Right hindlimb (tissue), 1 donor: ENCODE measurements around the gene GPRC5C.
A peak's percentile ranks its signal among the peaks of the same experiment; 100 is the strongest.

Source experiments
- DNase-seq: peaks from one replicate; pipeline ENCODE4 v3.0.0-alpha.2; 2018

Gene GPRC5C

GRCh38 chr17:74453665-74454196 lies 21.8 kb downstream of the GPRC5C start:
- peak; percentile 95 for DNase-seq

DNA sequence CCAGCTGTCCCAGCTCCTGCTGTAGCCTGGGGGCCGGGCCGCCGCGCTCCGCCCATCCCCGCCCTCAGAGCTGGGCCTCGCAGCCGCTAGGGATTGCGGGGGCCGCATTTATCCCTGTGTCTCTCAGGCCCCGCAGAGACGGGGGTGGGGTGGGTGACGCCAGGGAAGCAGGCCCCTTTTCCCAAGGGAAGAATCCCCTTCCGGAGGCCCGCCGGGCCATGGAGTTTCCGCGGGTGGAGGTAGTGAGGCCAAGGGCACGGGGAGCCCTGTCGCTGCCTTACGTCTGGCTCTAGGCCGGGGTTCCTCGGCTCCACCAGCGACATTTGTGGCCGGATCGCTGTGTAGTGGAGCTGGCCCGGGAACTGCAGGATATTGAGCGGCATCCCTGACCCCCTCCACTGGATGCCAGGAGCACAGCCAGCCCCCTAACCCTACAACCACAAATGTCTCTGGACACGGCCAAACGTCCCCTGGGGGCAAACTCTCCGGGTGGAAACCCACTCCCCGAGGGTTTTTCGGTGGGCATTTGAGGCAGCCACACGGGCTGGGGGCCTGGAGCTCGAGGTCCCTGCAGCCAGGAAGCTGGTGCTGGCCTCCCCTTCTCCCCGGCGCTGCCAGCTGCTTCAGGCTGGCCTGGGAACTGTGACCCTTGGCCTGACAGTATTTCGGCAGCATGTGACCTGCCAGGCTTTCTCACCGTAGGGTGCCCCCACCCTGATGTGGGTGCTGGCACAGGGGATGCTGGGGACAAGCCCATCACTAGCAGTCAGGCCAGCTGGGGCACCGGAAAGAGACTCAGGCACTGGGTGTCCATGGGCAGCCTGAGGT lies 22.5 kb downstream of the GPRC5C start:
- no peak for DNase-seq

DNA sequence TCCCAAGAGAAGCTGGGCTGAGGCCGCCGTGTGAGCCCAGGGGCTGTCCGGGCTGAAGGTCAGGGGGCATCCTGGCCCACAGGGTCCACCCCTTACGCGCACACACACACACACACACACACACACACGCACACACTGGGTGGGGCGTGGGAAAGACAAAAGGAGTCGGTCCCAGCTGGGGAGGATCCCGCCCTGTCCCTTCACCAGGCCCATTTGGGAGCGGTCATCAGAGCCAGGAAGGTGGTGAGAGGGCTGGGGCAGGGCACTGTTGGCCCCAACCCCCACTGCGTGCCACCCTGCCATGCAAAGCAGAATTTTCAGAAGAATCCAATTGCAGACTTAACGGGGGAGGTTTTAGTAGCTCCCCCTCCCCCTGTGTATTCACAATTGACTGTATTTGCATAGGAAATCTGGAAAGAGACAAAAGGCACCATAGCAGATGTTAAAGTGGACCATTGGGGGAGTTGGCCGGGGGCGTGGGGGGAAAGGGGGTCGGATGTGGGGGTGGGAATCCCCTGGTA lies 23.2 kb downstream of the GPRC5C start:
- DNase-seq: no peak

DNA sequence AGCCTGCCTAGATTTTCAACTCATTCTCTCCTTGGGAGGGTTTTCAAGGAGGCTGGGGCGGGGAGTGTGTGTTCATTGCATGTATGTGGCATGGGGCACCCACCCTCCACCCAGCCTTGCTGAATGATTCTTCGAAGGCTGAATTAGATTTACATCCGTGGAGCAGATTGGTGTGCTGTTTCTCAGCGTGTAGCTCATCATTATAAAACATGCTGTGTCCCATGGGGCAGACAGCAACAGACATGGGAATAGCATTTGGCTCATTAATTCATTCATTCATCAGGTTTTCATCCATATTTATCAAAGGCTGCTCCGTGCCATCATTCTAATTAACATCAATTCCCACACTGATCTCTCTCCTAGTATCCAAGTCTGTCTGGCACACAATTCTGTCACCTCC lies 23.9 kb downstream of the GPRC5C start:
- no peak for DNase-seq

DNA sequence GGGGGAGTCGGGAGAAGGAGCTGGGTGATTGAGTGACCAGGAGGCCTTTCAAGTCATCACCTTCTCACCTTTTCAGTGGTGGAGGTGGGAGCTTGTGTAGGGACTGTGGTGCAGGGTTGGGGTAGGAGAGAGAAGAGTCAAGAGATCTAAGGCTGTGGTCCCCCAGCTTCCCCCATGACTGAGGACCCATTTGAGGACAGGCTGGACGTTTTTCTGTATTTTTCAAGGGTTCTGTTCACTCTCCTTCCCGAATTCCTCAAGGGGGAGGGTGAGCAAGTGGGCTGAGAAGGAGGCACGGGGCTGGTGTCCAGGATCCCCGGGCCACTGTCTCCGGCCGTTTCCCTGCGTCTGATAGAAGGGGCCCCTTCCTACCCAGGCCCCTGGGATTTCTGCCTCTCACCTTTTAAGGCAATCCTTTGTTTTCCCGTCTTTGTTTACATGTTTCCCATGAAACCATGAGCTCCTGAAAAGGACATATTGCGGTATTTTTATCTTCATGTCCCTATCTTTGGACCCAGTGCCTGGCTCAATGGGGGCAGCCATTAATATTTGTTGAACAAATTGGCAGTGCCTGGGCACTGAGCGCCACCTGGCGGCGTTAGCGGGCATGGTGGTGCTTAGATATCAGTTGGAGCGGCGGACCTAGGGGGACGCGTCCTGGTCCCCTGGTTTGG lies 25.4 kb downstream of the GPRC5C start:
- DNase-seq: peak; percentile 79

DNA sequence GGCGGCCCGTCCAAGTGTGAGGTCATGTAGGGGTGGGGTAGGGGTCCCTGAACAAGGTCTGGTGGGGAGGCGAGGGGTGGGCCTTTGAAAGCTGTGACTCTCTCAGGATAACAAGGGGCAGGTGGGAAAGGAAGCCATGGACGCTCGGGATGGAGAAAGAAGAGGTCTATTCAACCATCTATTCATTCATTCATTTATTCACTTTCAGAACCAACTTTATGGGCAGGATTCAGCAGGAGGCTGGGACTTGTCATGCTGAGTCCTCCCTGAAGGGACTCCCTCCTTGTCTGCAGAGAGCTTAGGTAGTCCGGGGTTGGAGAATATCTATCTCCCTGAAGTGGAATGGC lies 25.9 kb downstream of the GPRC5C start:
- DNase-seq: no peak

- no peak for DNase-seq
Observed at GRCh38 chr17:74458835-74459234, 26.9 kb downstream of the GPRC5C start.

DNA sequence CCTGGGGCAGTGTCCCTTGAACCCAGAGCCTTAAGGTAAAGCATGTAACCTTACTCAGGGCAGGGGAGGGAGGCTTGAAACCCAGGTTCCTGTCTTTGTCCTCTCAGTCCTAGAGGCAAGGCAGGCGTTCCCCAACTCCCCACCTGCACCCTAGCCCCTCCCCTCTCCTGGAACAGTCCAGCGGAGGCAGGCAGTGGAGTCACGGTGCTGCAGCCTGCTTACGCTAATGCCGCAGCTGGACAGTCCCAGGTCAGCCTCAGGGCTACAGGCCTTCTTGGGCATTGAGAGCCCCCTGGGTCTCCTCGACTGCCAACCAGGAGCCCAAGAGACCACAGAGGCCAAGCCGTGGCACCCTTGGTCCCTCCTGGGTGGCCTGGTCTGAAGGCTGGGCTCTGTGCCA lies 27.7 kb downstream of the GPRC5C start:
- DNase-seq: no peak

DNA sequence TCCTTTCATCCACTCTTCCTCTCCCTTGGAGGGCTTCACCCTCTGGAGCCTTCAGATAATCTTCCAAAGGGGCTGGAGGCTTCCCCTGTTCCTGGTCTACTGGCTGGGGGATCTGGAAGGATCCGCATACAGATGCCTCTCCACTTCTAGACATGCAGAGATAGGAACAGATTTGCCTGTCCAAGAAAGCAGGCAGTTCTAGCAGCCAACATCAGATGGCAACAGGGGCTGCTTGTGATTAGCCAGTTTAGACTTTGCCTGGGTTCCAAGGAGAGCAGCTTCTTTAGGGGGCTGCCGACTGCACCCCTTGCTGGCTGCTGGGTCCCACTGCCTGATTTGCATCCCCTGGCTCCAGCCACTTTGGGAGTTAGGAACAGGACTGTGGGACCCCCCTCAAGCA lies 28.4 kb downstream of the GPRC5C start:
- DNase-seq: no peak

- no peak for DNase-seq
Observed at GRCh38 chr17:74460996-74461395, 29.1 kb downstream of the GPRC5C start.

DNA sequence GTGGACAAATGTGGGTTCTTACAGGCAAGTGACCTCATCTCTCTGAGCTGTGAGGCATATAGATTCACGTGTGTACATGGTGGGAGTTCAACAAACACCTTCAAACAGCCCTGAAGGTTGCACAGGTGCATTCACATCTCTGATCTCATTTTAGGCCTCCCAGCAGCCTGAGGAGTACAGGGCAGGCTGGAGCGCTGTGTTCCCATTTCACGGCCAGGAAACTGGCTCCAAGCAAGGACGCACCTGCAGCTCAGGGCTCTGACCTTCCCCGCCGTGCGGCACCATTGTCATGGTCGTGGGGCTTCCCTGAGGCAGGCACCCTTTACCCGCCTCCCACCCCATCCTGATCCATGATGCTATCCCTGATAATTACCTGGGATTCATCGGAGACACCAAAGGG lies 29.7 kb downstream of the GPRC5C start:
- DNase-seq: no peak

- no peak for DNase-seq
Observed at GRCh38 chr17:74464730-74465377, 33.0 kb downstream of the GPRC5C start.

DNA sequence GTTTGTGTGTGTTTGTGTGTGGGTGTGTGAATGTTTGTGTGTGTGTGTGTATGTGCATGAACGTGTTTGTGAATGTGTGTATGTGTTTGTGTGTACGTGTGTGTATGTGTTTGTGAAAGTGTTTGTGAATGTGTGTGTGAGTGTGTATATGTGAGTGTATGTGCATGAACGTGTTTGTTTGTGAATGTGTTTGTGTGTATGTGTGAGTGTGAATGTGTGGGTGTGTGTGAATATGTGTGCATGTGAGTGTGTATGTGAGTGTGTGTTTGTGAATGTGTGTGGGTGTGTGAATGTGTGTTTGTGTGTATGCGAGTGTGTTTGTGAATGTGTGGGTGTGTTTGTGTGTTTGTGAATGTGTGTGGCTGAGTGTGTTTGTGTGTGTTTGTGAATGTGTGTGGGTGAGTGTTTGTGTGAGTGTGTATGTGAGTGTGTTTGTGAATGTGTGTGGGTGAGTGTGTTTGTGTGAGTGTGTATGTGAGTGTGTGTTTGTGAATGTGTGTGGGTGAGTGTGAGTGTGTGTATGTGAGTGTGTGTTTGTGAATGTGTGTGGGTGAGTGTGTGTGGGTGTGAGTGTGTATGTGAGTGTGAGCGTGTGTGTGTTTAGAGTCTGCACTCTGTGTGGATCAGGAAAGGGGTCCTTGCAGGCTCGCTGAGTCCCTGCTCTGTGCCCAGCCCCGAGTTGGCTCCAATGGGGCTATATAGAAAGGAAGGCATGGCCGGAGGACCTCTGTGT lies 33.7 kb downstream of the GPRC5C start:
- no peak for DNase-seq

- peak; percentile 43 for DNase-seq
Observed at GRCh38 chr17:74466111-74466827, 34.4 kb downstream of the GPRC5C start, which contains the start of gene CD300A. Gene CD300A (plus strand): TSS chr17:74466634. CDS start chr17:74466704, 70 bp downstream.

- no peak for DNase-seq
Observed at GRCh38 chr17:74466828-74467184, 34.9 kb downstream of the GPRC5C start.

DNA sequence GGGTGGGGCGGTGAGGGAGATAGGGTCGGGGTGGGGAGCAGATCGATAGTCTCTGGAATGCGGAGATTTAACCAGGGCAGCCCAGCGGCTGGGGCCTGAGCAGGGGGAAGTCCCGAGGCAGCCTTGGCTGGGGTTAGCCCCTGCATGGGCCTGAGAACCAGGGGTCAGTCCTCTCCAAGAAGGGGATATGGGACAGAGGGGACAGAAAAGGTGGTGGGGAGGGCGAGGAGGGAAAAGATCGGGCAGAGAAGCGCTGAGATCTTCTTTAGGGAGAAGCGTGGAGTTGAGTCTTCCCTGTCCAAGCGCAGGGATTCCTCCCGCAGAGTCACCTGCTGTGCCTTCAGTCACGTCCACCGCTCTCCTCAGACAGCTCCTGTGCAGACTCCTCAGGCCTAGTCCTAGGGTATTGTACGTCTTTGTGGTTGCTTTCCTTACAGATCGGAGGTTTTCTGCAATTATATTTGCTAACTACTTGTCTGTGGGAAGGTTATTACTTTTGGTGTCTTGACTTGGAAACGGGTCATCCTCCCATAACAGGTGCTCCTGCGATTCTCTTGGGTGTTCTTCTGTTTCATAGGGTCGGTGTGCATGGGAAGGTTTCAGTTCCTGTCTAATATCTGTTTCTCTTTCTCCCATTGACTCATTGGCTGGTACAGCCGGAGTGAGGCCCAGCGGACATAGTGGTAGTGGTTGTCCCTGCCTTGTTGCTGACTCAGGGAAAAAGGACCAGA lies 35.5 kb downstream of the GPRC5C start:
- no peak for DNase-seq

DNA sequence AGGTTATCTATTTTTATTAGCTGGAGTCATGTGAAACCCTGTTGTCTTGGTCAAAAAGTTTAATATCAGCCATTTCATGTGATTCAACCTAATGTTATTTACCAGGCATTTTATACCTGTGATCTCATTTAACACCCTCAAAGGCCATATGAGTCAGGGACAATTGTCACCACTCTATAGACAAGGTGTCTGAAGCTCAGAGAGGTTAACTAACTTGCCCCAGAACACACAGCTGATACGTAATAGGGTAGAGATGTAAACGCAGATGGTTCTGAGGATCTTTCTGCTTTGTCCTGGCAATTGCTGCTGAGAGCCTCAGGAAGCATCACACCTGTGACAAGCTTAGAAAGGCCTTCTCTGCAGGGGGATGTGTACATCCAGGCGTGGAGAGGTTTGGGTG lies 39.5 kb downstream of the GPRC5C start:
- DNase-seq: no peak

- no peak for DNase-seq
Observed at GRCh38 chr17:74472890-74473289, 41.0 kb downstream of the GPRC5C start.

- no peak for DNase-seq
Observed at GRCh38 chr17:74473294-74473693, 41.4 kb downstream of the GPRC5C start.

DNA sequence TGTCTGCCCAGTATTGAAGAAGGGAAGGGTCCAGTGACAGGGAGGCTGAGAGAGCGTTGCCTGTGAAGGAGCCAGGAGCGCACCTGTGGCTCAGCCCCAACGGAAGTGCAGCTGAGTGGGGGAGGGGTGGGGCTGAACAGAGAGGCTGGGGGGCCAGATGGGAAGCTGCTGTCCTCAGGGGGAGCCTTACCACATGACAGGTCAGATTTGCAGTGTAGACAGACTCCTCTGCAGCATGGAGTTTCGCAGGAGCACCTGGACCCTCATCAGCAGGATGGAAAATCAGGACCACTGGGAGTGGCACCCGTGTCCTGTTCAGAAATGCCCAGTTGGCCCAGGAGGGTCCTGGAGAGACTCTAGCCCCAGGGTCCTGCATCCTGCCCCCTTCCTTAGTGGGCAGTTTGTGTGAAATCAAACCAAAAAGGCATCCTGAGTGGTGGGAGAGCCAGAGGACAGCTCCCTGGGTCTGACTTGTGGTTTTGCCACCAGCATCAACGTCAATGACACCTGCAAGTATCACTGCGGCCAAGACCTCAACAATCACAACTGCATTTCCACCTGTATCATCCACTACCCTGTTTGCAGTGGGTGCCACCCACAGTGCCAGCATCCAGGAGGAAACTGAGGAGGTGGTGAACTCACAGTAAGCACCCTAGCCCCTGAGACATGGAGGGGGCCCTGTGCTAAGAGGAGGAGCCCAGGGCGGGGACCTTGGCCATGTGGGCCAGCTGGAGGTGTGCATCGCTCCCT lies 42.3 kb downstream of the GPRC5C start:
- DNase-seq: no peak

DNA sequence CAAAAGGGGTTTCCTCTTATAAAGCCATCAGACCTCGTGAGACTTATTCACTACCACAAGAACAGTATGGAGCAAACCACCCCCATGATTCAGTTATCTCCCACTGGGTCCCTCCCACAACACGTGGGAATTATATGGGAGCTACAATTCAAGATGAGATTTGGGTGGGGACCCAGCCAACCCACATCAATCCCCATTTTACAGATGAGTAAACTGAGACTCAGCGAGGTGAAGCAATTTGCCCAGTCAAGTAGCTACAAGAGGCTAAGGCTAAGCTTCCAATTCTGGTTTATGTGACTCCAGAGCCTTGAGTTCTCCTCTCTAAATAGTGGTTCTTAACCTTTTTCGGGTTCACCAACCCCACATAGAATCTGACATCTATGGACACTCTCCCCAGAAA lies 43.3 kb downstream of the GPRC5C start:
- DNase-seq: no peak
